Panc1 (cell line): Measurements from ENCODE around the gene SPTBN1. TPM values are rescaled to one million over a fixed set of nuclear protein-coding genes. Genes with fewer than 3 reads are reported as not detected.

ENCODE experiments used
- ATAC-seq: fragments of 200-7000 bp; cut with Tn5 transposase; 2 replicates; pipeline ENCODE4 v1.9.1; 2020; ENCODE audit warnings: mild to moderate bottlenecking, moderate library complexity
- BruUV-seq: library from RNA; stranded (reverse); fragments of 400-500 nt; replicated peaks from 2 replicates; lab custom pipeline; 2021; lab: Mats Ljungman, UMichigan
- CTCF ChIA-PET: fragments of 300-600 bp; sonication (Branson Sonifier 250); formaldehyde crosslinking; loops from one replicate; lab custom pipeline; 2022; ENCODE audit warnings: antibody characterized with exemption; lab: Charles Lee
- POLR2A ChIA-PET: fragments of 300-600 bp; sonication (Branson Sonifier 250); formaldehyde crosslinking; loops from one replicate; lab custom pipeline; 2022; ENCODE audit warnings: antibody characterized with exemption; lab: Charles Lee
- DNase-seq: peaks from one replicate; pipeline ENCODE4 v3.0.0-alpha.2; 2010; ENCODE audit warnings: low read depth, low spot score
- H3K27ac ChIP-seq: 2 replicates; pipeline ENCODE4 v1.5.1; 2011; ENCODE audit warnings: mild to moderate bottlenecking, low read length, inconsistent platforms
- H3K27me3 ChIP-seq: fragments of 200-500 bp; sonication (Bioruptor generic); 2 replicates; pipeline ENCODE4 v1.6.0; 2014; ENCODE audit warnings: low read length, inconsistent platforms; ENCODE audit not compliant: control insufficient read depth, insufficient read depth
- H3K36me3 ChIP-seq: fragments of 200-500 bp; sonication (Bioruptor generic); 2 replicates; pipeline ENCODE4 v1.5.1; 2014; ENCODE audit warnings: inconsistent platforms, mild to moderate bottlenecking, low read length, moderate library complexity; ENCODE audit not compliant: control insufficient read depth, insufficient read depth
- H3K4me1 ChIP-seq: 2 replicates; pipeline ENCODE4 v1.5.1; 2011; ENCODE audit warnings: inconsistent platforms, mild to moderate bottlenecking, low read length, moderate library complexity; ENCODE audit not compliant: control insufficient read depth, insufficient read depth
- H3K4me3 ChIP-seq, 2 experiments: 2 replicates each; pipeline ENCODE4 v1.5.1; 2011 to 2012; ENCODE audit warnings: low read depth in 2 of 2, low read length in 2 of 2, mild to moderate bottlenecking in 2 of 2, inconsistent platforms in 1 of 2, moderate library complexity in 1 of 2
- H3K9me3 ChIP-seq: fragments of 200-500 bp; sonication (Bioruptor generic); 2 replicates; pipeline ENCODE4 v1.5.1; 2014; ENCODE audit warnings: low read depth, mild to moderate bottlenecking, inconsistent platforms, low read length, moderate library complexity; ENCODE audit not compliant: control insufficient read depth, insufficient read depth
- POLR2AphosphoS5 ChIP-seq: IDR thresholded peaks from 2 replicates; pipeline ENCODE4 v1.6.1; 2012; ENCODE audit warnings: mild to moderate bottlenecking, low read depth, low read length, moderate library complexity
- SIN3A ChIP-seq: IDR thresholded peaks from 2 replicates; pipeline ENCODE4 v1.6.1; 2012; ENCODE audit warnings: low read depth, mild to moderate bottlenecking, low read length, moderate library complexity, borderline replicate concordance; ENCODE audit not compliant: insufficient read depth
- TCF7L2 ChIP-seq: IDR thresholded peaks from 2 replicates; pipeline ENCODE4 v1.6.1; 2011; ENCODE audit warnings: mild to moderate bottlenecking, low read depth, low read length, inconsistent platforms
- in situ Hi-C: cut with HindIII; loops from 2 replicates; pipeline ENCODE4 v1.10.0; 2016; ENCODE audit warnings: low sequenced_read_pairs, low pct_unique_long_range_greater_than_20kb
- intact Hi-C: fragments of 100-400 bp; cut with micrococcal nuclease; formaldehyde crosslinking; loops from one replicate; pipeline ENCODE4 v1.10.0; 2022; ENCODE audit not compliant: unreplicated experiment
- total RNA-seq: library from RNA; stranded (reverse); gene quantifications from one replicate; pipeline ENCODE4 v1.2.1, GENCODE V29; 2021; ENCODE audit not compliant: unreplicated experiment
- TF ChIP-seq, protein P1 (sequence below): fragments of 450-650 bp; IDR thresholded peaks from 2 replicates; pipeline ENCODE4 v1.5.1; 2017; ENCODE audit warnings: mild to moderate bottlenecking
- TF ChIP-seq, protein P2 (sequence below), 2 experiments: IDR thresholded peaks; 2 replicates each; pipeline ENCODE4 v1.6.1; 2011 to 2012; ENCODE audit warnings: low read depth in 2 of 2, control low read depth in 1 of 2, low read length in 1 of 2, mild to moderate bottlenecking in 1 of 2, moderate library complexity in 1 of 2; ENCODE audit not compliant: insufficient read depth in 1 of 2

The SPTBN1 gene
- total RNA-seq, 1 experiment from 2014 or later = 169 TPM

DNA sequence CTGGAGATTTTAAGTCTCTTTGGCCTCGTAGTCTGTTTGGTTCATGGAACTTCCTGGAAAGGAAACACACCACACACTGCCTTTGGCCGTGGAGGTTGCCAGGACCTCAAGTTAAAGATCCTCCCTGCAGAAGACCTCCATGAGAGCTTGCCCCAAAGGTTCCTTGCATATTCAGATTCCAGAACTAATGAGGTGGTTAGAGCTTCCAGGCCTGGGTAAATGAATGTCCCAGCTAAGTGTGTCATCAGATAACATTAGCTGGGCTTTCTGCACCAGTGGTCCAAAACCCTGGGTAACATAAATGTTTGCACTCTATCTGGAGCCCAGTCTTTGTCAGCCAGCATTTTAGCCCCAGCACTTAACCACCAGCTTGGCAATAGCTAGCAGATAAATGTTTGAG is 145.2 kb downstream of the SPTBN1 start:
- Histone ChIP-seq H3K36me3 (peaks cover 2% of the 10 kb centered on the region; the same call in 1 of the 2 replicates), H3K4me1 (no peaks in the 10 kb centered on the region; the same call in 1 of the 2 replicates), H3K9me3 (no peaks in the 10 kb centered on the region), H3K4me3 (no peak overlapping the region), H3K27me3 (no peaks in the 10 kb centered on the region), H3K27ac (no peak overlapping the region)
- no TSS peak for BruUV-seq
- ChIA-PET CTCF (interaction anchor here (0.5 kb wide), 1 partner anchor 499 kb away, joined by 4 read pairs; no protein-coding TSS in a partner anchor), POLR2A (interaction anchor here (0.6 kb wide), 1 partner anchor 449 kb away, joined by 3 read pairs; the partner anchor contains the start of gene RTN4)
- intact Hi-C loops (no loop called here), in situ Hi-C loops (no loop called here)
- TF ChIP-seq, protein P1, sequence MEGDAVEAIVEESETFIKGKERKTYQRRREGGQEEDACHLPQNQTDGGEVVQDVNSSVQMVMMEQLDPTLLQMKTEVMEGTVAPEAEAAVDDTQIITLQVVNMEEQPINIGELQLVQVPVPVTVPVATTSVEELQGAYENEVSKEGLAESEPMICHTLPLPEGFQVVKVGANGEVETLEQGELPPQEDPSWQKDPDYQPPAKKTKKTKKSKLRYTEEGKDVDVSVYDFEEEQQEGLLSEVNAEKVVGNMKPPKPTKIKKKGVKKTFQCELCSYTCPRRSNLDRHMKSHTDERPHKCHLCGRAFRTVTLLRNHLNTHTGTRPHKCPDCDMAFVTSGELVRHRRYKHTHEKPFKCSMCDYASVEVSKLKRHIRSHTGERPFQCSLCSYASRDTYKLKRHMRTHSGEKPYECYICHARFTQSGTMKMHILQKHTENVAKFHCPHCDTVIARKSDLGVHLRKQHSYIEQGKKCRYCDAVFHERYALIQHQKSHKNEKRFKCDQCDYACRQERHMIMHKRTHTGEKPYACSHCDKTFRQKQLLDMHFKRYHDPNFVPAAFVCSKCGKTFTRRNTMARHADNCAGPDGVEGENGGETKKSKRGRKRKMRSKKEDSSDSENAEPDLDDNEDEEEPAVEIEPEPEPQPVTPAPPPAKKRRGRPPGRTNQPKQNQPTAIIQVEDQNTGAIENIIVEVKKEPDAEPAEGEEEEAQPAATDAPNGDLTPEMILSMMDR = no peak
- no peak for TF ChIP-seq TCF7L2
- no peak for TF ChIP-seq SIN3A
- TF ChIP-seq, protein P2, sequence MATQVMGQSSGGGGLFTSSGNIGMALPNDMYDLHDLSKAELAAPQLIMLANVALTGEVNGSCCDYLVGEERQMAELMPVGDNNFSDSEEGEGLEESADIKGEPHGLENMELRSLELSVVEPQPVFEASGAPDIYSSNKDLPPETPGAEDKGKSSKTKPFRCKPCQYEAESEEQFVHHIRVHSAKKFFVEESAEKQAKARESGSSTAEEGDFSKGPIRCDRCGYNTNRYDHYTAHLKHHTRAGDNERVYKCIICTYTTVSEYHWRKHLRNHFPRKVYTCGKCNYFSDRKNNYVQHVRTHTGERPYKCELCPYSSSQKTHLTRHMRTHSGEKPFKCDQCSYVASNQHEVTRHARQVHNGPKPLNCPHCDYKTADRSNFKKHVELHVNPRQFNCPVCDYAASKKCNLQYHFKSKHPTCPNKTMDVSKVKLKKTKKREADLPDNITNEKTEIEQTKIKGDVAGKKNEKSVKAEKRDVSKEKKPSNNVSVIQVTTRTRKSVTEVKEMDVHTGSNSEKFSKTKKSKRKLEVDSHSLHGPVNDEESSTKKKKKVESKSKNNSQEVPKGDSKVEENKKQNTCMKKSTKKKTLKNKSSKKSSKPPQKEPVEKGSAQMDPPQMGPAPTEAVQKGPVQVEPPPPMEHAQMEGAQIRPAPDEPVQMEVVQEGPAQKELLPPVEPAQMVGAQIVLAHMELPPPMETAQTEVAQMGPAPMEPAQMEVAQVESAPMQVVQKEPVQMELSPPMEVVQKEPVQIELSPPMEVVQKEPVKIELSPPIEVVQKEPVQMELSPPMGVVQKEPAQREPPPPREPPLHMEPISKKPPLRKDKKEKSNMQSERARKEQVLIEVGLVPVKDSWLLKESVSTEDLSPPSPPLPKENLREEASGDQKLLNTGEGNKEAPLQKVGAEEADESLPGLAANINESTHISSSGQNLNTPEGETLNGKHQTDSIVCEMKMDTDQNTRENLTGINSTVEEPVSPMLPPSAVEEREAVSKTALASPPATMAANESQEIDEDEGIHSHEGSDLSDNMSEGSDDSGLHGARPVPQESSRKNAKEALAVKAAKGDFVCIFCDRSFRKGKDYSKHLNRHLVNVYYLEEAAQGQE (IDR thresholded peaks at IDR 0.05; ENCODE audit: insufficient read depth in 1 of 2, low read depth in 2 of 2, low read length in 1 of 2) = no peak
- no peak for TF ChIP-seq POLR2AphosphoS5
- DNase-seq (no peak), ATAC-seq (no peak)

DNA sequence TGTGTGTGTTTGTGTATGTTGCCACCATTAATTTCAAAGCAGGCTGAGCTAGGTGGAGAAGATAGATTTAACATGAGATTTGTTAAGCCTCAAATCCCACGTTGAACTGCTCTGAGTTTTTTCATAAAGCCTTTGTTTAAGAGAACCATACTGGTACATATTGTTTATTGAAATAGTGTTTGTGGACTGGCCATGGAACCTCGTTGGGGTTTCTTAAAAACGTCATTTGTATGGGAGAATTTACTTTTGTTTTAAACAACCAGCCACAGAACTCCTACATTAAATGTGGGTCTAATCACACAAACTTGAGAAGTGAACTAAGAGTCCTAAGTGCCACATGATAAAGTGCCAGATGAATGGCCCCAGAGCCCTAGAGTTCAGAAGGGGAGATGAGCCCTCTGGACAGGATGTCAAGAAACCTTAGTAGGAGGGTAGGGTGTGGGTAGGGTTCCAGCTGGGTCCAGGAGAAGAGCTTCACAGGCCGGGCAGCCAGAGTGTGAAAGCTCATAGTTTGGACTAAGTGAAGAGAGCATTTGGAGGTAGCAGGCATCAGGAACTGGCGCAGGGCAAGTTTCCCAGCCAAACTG is 146.7 kb downstream of the SPTBN1 start:
- Histone ChIP-seq H3K9me3 (no peaks in the 10 kb centered on the region), H3K27me3 (no peaks in the 10 kb centered on the region), H3K36me3 (peaks cover 2% of the 10 kb centered on the region; the same call in 1 of the 2 replicates), H3K4me3 (no peak overlapping the region), H3K4me1 (no peaks in the 10 kb centered on the region; the same call in 1 of the 2 replicates), H3K27ac (no peak overlapping the region)
- intact Hi-C loops = no loop called here
- TF ChIP-seq SIN3A (no peak), TCF7L2 (no peak)
- TF ChIP-seq, protein P2 (IDR thresholded peaks at IDR 0.05; ENCODE audit: insufficient read depth in 1 of 2, low read depth in 2 of 2, low read length in 1 of 2) = no peak
- in situ Hi-C loops = no loop called here
- 0 out of 2 replicates have a peak, but pooled peaks have one; percentile 14 for ATAC-seq
- BruUV-seq = no TSS peak
- DNase-seq = no peak
- ChIA-PET POLR2A (no interaction called here), CTCF (no interaction called here)
